Panc1 (cell line): ENCODE data around the gene PPFIA3.

Experiments
- CTCF ChIP-seq: fragments of 450-650 bp; IDR thresholded peaks from 2 replicates; pipeline ENCODE4 v1.5.1; 2017; ENCODE audit warnings: mild to moderate bottlenecking
- POLR2AphosphoS5 ChIP-seq: IDR thresholded peaks from 2 replicates; pipeline ENCODE4 v1.6.1; 2012; ENCODE audit warnings: mild to moderate bottlenecking, low read depth, low read length, moderate library complexity
- REST ChIP-seq, 2 experiments: IDR thresholded peaks; 2 replicates each; pipeline ENCODE4 v1.6.1; 2011 to 2012; ENCODE audit warnings: low read depth in 2 of 2, control low read depth in 1 of 2, low read length in 1 of 2, mild to moderate bottlenecking in 1 of 2, moderate library complexity in 1 of 2; ENCODE audit not compliant: insufficient read depth in 1 of 2
- SIN3A ChIP-seq: IDR thresholded peaks from 2 replicates; pipeline ENCODE4 v1.6.1; 2012; ENCODE audit warnings: low read depth, mild to moderate bottlenecking, low read length, moderate library complexity, borderline replicate concordance; ENCODE audit not compliant: insufficient read depth
- TCF7L2 ChIP-seq: IDR thresholded peaks from 2 replicates; pipeline ENCODE4 v1.6.1; 2011; ENCODE audit warnings: mild to moderate bottlenecking, low read depth, low read length, inconsistent platforms

GRCh38 chr19:49109569-49110233, 9.6 kb upstream of the PPFIA3 start:
- no peak for TF ChIP-seq CTCF
- no peak for TF ChIP-seq TCF7L2
- no peak for TF ChIP-seq SIN3A
- TF ChIP-seq POLR2AphosphoS5 = peak; percentile 35; the same call in 1 of the 2 replicates
- TF ChIP-seq REST (IDR thresholded peaks at IDR 0.05; ENCODE audit: insufficient read depth in 1 of 2, low read depth in 2 of 2, low read length in 1 of 2) = no peak
